H9 (cell line): Measurements from ENCODE around the gene ODF2. TPM values are rescaled to one million over a fixed set of nuclear protein-coding genes. Genes with fewer than 3 reads are reported as not detected.

Source experiments
- DNase-seq: peaks from one replicate; pipeline ENCODE4 v3.0.0-alpha.2; 2017
- H2AFZ ChIP-seq: one replicate; pipeline ENCODE4 v1.6.1; 2013; ENCODE audit warnings: mild to moderate bottlenecking, low read length, control low read depth, moderate library complexity
- H2AK5ac ChIP-seq: 2 replicates; pipeline ENCODE4 v1.6.1; 2013; ENCODE audit warnings: low read length, control low read depth, mixed read lengths; ENCODE audit not compliant: insufficient read length
- H2BK120ac ChIP-seq: one replicate; pipeline ENCODE4 v1.6.1; 2013; ENCODE audit warnings: low read depth, mild to moderate bottlenecking, low read length, control low read depth, inconsistent platforms; ENCODE audit not compliant: poor library complexity, severe bottlenecking
- H2BK12ac ChIP-seq: 2 replicates; pipeline ENCODE4 v1.6.1; 2013; ENCODE audit warnings: low read length, control low read depth, mixed read lengths, low read depth; ENCODE audit not compliant: insufficient read length
- H2BK15ac ChIP-seq: 2 replicates; pipeline ENCODE4 v1.6.1; 2013; ENCODE audit warnings: low read depth, low read length, control low read depth
- H2BK20ac ChIP-seq: one replicate; pipeline ENCODE4 v1.6.1; 2013; ENCODE audit warnings: low read depth, mild to moderate bottlenecking, low read length, control low read depth, inconsistent platforms; ENCODE audit not compliant: poor library complexity, severe bottlenecking
- H2BK5ac ChIP-seq: 2 replicates; pipeline ENCODE4 v1.6.1; 2013; ENCODE audit warnings: low read length, control low read depth, mixed read lengths; ENCODE audit not compliant: insufficient read length
- H3K14ac ChIP-seq: 2 replicates; pipeline ENCODE4 v1.6.1; 2013; ENCODE audit warnings: low read length, control low read depth; ENCODE audit not compliant: insufficient read depth
- H3K18ac ChIP-seq: 2 replicates; pipeline ENCODE4 v1.6.1; 2013; ENCODE audit warnings: low read depth, mild to moderate bottlenecking, mixed read lengths, low read length, control low read depth; ENCODE audit not compliant: insufficient read length
- H3K23ac ChIP-seq: 2 replicates; pipeline ENCODE4 v1.6.1; 2013; ENCODE audit warnings: low read length, control low read depth, mixed read lengths, low read depth; ENCODE audit not compliant: insufficient read length
- H3K23me2 ChIP-seq: 2 replicates; pipeline ENCODE4 v1.6.1; 2013; ENCODE audit warnings: low read depth, mild to moderate bottlenecking, mixed read lengths, low read length, control low read depth; ENCODE audit not compliant: insufficient read length, poor library complexity, severe bottlenecking
- H3K27ac ChIP-seq: 2 replicates; pipeline ENCODE4 v1.5.1; 2013; ENCODE audit warnings: low read length, control low read depth, mixed read lengths, low read depth; ENCODE audit not compliant: insufficient read length
- H3K27me3 ChIP-seq: 2 replicates; pipeline ENCODE4 v1.6.1; 2013; ENCODE audit warnings: low read length, control low read depth, inconsistent platforms; ENCODE audit not compliant: insufficient read depth
- H3K4ac ChIP-seq: 2 replicates; pipeline ENCODE4 v1.6.1; 2013; ENCODE audit warnings: low read depth, mild to moderate bottlenecking, control low read depth, inconsistent platforms, low read length, moderate library complexity
- H3K4me1 ChIP-seq: 2 replicates; pipeline ENCODE4 v1.6.1; 2013; ENCODE audit warnings: low read length, control low read depth, inconsistent platforms; ENCODE audit not compliant: insufficient read depth
- H3K4me2 ChIP-seq: 2 replicates; pipeline ENCODE4 v1.6.1; 2013; ENCODE audit warnings: low read length, control low read depth, mixed read lengths; ENCODE audit not compliant: insufficient read length, insufficient read depth
- H3K56ac ChIP-seq: 2 replicates; pipeline ENCODE4 v1.6.1; 2013; ENCODE audit warnings: low read depth, mild to moderate bottlenecking, mixed read lengths, low read length, control low read depth; ENCODE audit not compliant: insufficient read length
- H3K79me1 ChIP-seq: 2 replicates; pipeline ENCODE4 v1.6.1; 2013; ENCODE audit warnings: low read depth, mild to moderate bottlenecking, moderate library complexity, low read length, control low read depth, inconsistent platforms; ENCODE audit not compliant: insufficient read depth, poor library complexity, severe bottlenecking
- H3K79me2 ChIP-seq: 2 replicates; pipeline ENCODE4 v1.6.1; 2013; ENCODE audit warnings: low read length, control low read depth, inconsistent platforms; ENCODE audit not compliant: insufficient read depth
- H3K9ac ChIP-seq: 2 replicates; pipeline ENCODE4 v1.6.1; 2013; ENCODE audit warnings: low read length, control low read depth, mixed read lengths; ENCODE audit not compliant: insufficient read length; ENCODE audit errors: extremely low read depth
- H3K9me3 ChIP-seq: one replicate; pipeline ENCODE4 v1.6.1; 2013; ENCODE audit warnings: low read depth, low read length, inconsistent platforms; ENCODE audit not compliant: control insufficient read depth
- H3T11ph ChIP-seq: one replicate; pipeline ENCODE4 v1.6.1; 2013; ENCODE audit warnings: mild to moderate bottlenecking, low read length, control low read depth, inconsistent platforms
- H4K20me1 ChIP-seq: one replicate; pipeline ENCODE4 v1.6.1; 2013; ENCODE audit not compliant: control insufficient read depth, insufficient read length, insufficient read depth
- H4K5ac ChIP-seq: 2 replicates; pipeline ENCODE4 v1.6.1; 2013; ENCODE audit warnings: low read depth, mild to moderate bottlenecking, mixed read lengths, low read length, control low read depth; ENCODE audit not compliant: insufficient read length
- H4K8ac ChIP-seq: replicated peaks from 2 replicates; pipeline ENCODE4 v1.6.1; 2013; ENCODE audit warnings: low read length, control low read depth, mixed read lengths, low read depth; ENCODE audit not compliant: insufficient read length
- H4K91ac ChIP-seq: 2 replicates; pipeline ENCODE4 v1.6.1; 2013; ENCODE audit warnings: low read depth, mild to moderate bottlenecking, moderate library complexity, mixed read lengths, low read length, control low read depth; ENCODE audit not compliant: insufficient read length
- H3K27ac Mint-ChIP-seq, 3 experiments: 2 replicates in 2 of 3; 3 replicates in 1 of 3; pipeline ENCODE4 v1.8.0; 2020 to 2021; ENCODE audit warnings: mixed read lengths in 3 of 3, mild to moderate bottlenecking in 1 of 3, moderate library complexity in 1 of 3
- H3K27me3 Mint-ChIP-seq: 2 replicates; pipeline ENCODE4 v1.8.0; 2021; ENCODE audit warnings: low read depth, mild to moderate bottlenecking, moderate library complexity, mixed read lengths
- H3K36me3 Mint-ChIP-seq, 3 experiments: 2 replicates in 2 of 3; 3 replicates in 1 of 3; pipeline ENCODE4 v1.8.0; 2020 to 2021; ENCODE audit warnings: low read depth in 3 of 3, mixed read lengths in 3 of 3; ENCODE audit not compliant: insufficient read depth in 1 of 3
- H3K4me1 Mint-ChIP-seq, 2 experiments: 2 replicates each; pipeline ENCODE4 v1.8.0; 2020; ENCODE audit warnings: mixed read lengths in 2 of 2
- H3K4me3 Mint-ChIP-seq, 2 experiments: 2 replicates in 1 of 2; 3 replicates in 1 of 2; pipeline ENCODE4 v1.8.0; 2020 to 2021; ENCODE audit warnings: mild to moderate bottlenecking in 2 of 2, mixed read lengths in 2 of 2, moderate library complexity in 1 of 2
- H3K9me3 Mint-ChIP-seq, 2 experiments: 2 replicates in 1 of 2; 3 replicates in 1 of 2; pipeline ENCODE4 v1.8.0; 2020; ENCODE audit warnings: mild to moderate bottlenecking in 2 of 2, mixed read lengths in 2 of 2, moderate library complexity in 1 of 2
- CTCF ChIP-seq: fragments of 200-600 bp; sonication (generic); conservative IDR thresholded peaks from 3 replicates; pipeline ENCODE4 v1.8.0; 2021; ENCODE audit warnings: antibody characterized with exemption, mild to moderate bottlenecking
- WGBS: extraction: QIAGEN DNeasy Blood & Tissue Kit; methylation state at CpG from one replicate; pipeline ENCODE4 v1.1.7; 2013; ENCODE audit warnings: missing lambda C conversion rate, low lambda C conversion rate, mixed read lengths; ENCODE audit not compliant: insufficient read length; ENCODE audit errors: extremely low coverage; 5-methylcytosine and 5-hydroxymethylcytosine counted together
- total RNA-seq: library from RNA; stranded (reverse); gene quantifications from 2 replicates; pipeline ENCODE4 v1.2.1, GENCODE V29; 2021

Gene ODF2
- total RNA-seq, 1 experiment from 2014 or later: 16.7 TPM

GRCh38 chr9:128532581-128532980 lies 76.8 kb downstream of the ODF2 start:
- Histone ChIP-seq H3K18ac (no peak overlapping the region), H3K9ac (no peak overlapping the region), H3K27ac (no peak overlapping the region), H3K56ac (no peak overlapping the region), H2BK15ac (0 out of 2 replicates have a peak overlapping the region, but pooled peaks have one; percentile 80), H3K79me1 (no peaks in the 10 kb centered on the region), H3K4ac (no peak overlapping the region), H2AK5ac (no peak overlapping the region), H3K27me3 (no peaks in the 10 kb centered on the region), H3K23ac (no peak overlapping the region), H4K91ac (no peak overlapping the region), H2BK20ac (no peak overlapping the region), H3K4me1 (no peaks in the 10 kb centered on the region), H3K4me2 (no peak overlapping the region), H2AFZ (no peak overlapping the region), H4K8ac (no peak overlapping the region), H3T11ph (no peak overlapping the region), H2BK5ac (no peak overlapping the region), H4K5ac (no peak overlapping the region), H2BK12ac (no peak overlapping the region), H3K79me2 (no peaks in the 10 kb centered on the region), H3K23me2 (no peaks in the 10 kb centered on the region), H3K9me3 (no peaks in the 10 kb centered on the region), H4K20me1 (no peaks in the 10 kb centered on the region), H3K14ac (no peak overlapping the region), H2BK120ac (no peak overlapping the region)
- DNase-seq: no peak
- Mint-ChIP-seq H3K36me3 (peaks cover 0 to 56% (median 24%) of the 10 kb centered on the region in 3 experiments; a peak in 5 of 7 replicates), H3K9me3 (no peaks in the 10 kb centered on the region), H3K4me3 (no peak overlapping the region), H3K27ac (no peak overlapping the region), H3K27me3 (no peaks in the 10 kb centered on the region), H3K4me1 (no peaks in the 10 kb centered on the region)
- no CpG with 5 or more reads among the region's 4 CpGs for WGBS
- no peak for TF ChIP-seq CTCF
